HS-5 (cell line): ENCODE data around the gene MED12L.
A peak's percentile ranks its signal among the peaks of the same experiment; 100 is the strongest.

ENCODE experiments used
- DNase-seq: peaks from one replicate; pipeline ENCODE4 v3.0.0-alpha.2; 2012; ENCODE audit warnings: low read depth

MED12L gene

DNA sequence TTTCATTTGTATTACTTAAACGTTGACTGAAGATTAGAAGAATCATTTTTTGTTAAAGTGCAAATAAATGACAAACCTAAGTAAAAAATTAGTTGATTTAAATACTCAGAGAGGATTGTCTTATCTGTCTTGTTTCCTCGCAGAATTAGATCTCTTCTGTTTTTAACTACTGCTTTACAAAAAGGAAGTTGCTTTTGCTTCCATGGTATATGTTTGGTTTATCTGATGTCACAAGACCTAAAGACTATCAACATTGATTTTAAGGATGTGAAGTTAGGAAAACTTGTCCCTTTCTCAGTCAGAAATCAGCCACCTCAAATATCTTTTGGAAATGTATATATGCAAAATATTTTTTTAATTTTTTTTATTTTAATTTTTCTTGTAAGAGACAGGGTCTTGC, 88.9 kb downstream of the MED12L start:
- no peak for DNase-seq

DNA sequence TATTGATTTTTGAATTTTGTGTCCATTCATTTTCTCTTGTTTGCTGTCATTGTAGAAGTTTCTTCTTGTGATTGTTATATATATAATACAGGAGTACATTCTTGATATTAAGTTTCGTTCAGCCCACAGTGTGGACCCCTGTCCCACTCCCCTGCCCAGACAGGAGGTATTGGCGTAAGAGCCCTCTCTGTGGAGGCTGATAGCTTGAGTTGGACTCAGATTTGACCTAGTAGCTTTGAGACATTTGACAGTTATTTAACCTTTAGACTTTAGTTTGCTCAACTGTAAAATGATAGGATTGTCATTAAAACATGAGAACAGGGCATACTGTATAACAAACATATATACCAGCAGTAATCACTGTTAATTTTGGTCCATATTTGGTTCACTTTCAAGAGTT, 90.5 kb downstream of the MED12L start:
- no peak for DNase-seq

DNA sequence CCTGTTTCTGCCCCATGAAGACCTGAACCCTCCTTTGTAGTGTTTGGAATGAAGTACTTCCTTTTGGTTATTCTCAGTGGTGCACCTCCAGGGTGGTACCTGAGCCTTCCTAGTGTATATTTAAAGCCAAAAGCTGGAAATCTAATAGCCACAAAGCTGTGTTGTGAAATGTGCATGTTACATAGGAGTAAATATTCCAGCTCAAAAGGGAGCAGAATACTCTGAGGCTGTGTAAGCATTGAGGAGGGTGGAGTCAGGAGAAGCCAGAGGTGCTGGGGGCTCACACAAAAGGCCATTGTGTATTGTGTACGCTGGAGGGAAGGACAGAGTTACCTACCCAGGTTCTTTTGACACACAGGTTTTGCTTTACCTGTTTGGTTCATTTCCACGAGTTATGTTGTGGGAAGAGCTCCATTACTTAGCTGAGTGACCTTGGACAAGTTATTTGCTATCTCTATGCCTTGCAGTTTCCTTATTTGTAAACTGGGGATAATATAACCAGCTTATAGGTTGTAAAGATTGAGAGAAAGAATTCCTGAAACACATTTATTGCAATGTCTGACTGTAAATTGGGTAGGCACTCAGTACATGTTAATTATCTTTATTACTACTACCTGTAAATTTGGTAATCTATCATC, 92.9 kb downstream of the MED12L start:
- DNase-seq, result no peak

DNA sequence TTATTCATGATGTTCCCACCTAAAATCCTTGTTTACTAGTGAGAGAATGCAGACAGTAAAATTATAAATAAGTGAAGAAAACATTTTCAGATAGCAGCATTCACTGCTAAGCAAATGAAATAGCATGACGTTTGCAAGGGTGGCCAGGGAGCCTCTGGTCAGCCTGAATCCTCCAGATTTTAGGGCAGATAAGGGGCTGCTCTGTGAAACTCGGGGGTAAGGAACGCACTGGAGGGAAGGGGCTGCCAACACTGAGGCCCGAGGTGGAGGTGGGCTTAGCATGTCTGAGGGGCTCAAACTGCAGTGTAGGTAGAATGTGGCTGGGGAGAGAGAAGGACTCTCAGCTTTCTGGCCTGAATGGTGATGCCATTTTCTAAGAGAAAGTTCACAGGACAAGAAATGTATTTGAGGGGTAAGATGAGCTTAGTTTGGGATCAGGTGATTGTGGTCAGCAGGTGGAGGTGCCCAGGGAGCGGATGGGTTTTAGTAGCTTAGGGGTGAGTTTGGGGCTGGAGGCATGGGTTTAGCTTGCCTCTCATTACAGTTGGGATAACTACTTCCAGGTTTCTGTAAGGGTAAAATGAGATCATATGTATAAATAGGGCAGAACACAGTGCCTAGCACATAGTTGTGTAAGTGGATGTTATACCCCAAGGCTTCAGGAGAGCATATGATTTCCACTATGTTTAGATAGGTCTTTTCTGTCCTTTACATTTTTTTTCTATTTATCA, 97.0 kb downstream of the MED12L start:
- no peak for DNase-seq

DNA sequence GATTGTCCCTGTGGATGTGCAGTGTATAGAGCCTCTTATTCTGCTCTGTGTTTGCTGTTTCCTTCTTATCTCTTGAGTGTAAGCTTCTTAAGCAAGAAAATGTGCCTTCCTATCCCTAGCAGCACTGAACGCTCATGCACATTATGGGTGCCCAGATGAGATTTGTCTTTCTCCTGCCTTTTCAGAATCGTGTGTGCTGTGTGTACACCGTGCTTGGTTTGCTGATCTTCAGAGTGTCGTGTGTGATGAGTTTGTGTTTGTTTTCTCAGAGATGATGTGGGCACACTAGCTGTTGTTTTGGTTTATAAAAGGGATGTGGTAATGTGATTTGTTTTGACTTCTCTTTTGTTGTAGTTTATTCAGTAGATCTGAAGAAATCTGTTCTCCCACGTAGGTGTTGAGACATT, 97.8 kb downstream of the MED12L start:
- no peak for DNase-seq

DNA sequence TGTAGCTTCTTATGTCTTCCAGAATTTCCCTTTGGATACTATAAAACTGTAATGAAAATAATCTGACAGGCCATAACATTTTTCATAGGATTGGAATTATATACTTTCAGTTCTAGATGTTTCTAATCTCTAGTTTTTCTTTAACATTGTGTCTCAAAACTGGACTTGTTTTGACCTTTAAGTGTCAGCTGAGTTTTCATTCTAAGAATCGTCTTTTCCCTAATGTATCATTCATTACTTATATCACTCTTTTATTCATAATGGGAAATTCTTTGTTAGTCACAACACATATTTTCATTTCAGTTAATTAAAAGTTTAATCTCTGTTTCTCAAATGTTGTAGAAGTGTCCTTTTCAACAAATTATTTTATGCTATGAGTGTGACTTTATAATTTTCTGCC, 105.6 kb downstream of the MED12L start:
- DNase-seq, result no peak

DNA sequence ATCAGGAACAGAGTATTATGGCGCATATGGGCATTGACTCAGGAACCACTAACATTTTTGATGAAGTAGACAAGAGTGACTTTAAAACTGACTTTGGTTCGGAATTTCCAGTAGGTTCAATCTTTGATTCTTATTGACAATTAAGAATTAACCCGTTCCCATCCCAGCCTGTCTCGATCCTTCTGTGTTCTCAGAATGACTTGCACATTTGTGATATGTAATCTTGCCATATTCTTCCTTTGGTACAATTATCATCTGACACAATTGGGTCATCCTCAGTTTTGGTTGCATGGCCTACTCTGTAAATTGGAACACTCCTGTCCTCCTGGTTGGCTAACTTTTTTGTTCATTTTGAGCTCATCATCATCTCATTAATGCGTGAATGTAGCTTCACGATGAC, 107.1 kb downstream of the MED12L start:
- no peak for DNase-seq

DNA sequence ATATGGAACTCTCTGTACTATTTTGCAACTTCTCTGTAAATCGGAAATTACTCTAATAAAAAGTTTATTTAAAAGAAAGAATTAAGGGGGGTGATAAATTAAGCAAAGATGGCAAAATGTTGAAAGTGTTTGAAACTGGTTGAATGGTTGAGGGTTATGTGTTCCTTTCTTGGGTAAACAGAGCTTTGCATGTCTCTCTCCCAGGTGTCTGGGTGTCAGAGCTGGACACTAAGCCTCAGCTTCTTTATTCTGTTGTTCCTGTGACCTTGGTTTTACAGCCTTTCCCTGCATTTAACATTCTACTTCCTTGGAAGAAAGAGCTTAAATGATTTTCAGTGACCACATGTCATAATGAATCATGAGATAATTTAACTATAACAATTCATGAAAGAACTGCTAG, 110.4 kb downstream of the MED12L start:
- DNase-seq, result no peak

DNA sequence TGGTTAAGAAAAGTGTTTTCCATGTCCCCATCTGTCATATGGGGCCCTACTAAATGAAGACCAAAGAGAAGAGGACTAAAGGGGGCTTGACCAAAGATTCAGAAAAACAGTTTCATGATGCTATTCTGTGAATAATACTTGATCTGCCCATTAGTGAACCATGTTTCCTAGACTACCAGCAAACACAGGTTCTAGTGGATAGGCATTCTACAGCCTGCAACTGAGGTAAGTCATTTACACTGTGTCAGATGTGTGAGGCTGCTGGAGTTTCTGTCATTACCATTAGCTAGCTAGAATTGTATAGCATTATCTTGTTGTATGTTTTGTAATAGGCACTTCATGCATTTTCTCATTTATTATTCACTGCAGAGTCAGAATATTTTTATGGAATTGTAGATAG, 111.0 kb downstream of the MED12L start:
- DNase-seq, result no peak

DNA sequence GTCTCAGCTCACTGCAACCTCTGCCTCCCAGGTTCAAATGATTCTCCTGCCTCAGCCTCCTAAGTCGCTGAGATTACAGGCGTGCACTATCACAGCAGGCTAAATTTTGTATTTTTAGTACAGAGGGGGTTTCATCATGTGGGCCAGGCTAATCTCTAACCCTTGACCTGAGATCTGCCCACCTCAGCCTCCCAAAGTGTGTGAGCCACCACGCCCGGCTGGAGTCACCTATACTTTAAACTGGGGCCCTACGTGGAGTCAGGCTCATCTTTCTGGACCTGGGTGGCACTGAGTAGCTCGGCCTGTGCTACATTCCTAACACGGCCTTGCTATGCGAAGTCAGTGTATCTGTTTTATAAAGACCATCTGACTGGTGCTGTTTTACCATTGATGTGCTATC, 111.8 kb downstream of the MED12L start:
- no peak for DNase-seq

DNA sequence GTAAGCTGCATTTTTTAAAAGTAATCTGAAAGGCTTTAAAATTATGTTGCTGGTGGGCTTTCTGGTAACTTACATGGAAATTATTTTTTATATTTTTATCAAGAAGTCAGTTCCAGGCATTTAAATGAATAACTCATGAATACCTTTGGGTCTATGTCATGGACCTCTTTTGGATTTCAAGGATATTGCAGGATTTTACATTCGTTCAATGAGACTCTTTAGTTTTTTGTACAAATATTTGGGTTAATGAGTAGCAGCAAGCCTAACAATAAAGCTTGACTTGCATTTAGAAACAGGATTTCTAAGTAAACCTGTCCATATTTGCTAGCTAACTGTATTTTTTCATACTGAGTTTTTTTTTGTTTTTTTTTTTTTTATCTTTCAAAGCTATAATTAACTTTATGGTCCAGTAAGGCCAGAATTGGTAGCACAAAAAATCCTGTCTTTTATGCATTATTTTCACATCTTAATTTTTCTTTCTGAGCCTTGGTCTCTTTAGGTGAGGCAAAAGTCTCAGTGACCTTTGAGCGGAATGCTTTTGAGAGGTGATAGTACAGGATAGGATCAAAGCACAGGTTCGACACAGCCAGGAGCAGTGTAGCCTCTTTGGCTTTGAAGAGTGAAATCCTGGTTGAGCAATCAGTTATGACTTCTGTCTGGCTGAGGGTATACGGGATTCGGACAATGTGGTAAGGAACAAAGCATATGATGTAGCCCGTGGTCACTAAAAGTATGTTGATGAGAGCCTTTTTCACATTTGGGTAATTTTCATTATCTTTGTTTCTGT, 112.7 kb downstream of the MED12L start:
- DNase-seq, result peak; percentile 16

DNA sequence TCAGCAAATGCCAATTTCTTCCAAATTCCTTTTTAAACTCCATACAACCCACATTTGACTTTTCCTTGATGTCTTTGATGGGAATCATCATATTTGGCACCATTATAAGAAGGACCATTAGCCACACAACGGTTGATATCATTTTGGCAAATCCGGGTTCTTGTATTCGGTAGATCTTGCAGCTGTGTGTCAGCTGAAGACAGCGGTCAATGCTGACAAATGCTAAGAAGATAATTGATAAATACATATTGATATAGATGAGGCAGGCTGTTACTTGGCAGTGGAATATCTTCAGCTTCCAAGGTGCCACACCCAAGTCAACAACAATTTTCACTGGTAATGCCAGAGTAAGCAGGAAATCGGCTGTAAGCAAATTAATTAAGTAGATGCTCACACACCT, 113.4 kb downstream of the MED12L start:
- no peak for DNase-seq

DNA sequence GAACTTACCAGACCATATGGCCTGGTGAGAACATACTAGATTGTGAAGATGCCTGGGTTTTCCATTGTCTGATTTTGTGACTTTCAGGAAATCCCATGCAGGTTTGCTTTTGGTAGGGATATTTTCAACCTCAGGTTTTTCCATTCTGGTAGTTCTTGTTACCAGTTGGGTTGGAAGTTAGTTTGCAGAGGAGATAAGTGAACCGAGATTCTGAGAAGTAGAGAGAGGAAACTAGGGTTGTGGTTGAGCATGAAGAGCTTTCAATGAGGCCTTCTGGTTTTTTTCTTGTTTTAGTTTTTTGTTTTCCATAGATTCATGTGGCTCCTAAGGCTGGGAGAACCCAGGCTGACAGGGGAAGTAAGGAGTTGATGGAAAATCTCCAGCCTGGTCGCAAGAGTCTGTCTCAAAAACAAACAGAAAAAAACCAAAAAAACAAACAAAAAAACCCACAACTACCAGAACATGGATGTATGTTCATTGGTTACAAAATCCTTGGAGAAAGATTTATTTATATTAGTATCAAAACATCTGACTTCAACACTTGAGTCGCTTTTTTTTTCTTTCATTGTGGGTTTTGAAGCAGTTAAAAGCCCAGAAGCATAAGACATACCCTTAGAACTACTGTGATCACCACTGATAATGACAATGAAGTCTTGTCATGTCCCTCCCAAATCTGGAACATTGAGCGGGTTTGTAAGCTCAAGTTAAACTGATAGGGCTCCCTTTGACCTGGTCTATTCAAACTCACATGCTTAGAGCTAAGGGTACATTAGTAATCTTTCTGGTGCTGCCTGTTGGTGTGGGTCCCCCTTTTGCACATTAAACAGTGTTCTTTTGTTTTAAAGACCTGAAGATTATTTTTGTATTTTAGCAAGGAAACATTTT, 114.3 kb downstream of the MED12L start:
- no peak for DNase-seq

DNA sequence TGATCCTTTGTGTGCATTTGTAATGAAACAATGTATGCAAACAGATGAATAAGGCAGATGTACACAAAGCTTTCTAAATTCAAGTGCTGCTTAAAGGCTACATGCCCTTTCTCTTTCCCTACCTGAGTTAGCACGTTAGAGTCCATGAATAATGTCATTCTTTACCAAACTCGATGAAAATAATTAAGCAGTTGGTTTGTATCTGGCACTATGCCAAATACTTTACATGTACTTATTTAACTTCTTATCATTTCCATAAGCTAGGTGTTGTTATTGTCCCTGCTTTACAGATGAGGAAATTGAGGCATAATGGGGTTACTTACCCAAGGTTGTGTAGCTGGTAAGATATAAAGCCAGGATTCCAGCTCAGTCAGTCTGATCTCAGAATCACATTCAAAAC, 115.1 kb downstream of the MED12L start:
- no peak for DNase-seq

DNA sequence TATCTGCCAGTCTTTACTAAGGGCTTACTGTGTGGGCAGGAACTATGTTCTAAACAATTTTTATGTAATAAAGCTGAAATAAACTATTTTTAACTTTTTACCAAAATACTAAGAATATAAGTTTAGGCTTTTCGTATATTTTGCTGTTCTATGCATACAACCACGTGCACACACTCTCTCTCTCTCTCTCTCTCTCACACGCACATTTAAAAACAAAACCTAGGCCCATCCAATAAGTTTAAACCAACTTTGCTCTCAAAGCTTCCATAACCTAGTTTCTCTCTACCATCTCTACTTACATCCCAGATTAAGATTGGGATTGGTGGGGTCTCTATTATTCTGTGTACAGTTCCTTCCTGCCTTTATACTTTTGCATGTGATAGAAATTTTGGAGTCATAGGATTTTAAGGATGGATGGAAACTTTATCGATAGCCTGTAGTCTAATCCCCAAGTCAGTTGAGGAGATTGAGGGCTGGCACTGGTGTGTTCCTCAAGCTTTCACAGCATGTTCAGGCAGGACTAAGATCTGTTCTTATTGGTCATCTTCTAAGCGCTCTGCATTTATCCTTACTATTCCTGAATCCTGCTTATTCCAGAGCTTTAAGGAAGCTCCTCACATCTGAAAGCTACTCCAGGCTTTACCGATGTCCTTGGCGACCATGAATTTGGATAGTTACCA, 115.7 kb downstream of the MED12L start:
- no peak for DNase-seq

DNA sequence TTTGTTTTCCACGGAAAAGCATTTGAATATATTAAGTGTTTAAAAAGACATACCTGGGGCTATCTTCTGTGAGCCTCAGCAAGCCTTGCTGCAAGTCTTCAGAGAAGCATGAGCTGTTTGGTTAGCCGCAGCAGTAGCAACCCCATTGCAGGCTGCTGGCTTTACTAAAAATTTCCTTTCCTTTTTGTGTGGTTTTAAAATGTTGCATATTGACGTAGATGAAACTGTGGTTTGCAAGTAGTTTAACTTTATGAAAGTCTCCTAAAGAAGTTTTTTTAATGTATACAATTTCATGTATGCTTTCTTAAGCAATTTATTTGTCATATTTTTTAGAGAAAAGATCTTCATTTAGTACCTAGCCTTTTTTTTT, 117.6 kb downstream of the MED12L start, which contains the start of gene GPR171:
Gene GPR171, minus strand, starts transcription at position 166 of the 370 bp plus-strand sequence. CDS start 3,830 bp downstream, outside the sequence.
- DNase-seq, result no peak

DNA sequence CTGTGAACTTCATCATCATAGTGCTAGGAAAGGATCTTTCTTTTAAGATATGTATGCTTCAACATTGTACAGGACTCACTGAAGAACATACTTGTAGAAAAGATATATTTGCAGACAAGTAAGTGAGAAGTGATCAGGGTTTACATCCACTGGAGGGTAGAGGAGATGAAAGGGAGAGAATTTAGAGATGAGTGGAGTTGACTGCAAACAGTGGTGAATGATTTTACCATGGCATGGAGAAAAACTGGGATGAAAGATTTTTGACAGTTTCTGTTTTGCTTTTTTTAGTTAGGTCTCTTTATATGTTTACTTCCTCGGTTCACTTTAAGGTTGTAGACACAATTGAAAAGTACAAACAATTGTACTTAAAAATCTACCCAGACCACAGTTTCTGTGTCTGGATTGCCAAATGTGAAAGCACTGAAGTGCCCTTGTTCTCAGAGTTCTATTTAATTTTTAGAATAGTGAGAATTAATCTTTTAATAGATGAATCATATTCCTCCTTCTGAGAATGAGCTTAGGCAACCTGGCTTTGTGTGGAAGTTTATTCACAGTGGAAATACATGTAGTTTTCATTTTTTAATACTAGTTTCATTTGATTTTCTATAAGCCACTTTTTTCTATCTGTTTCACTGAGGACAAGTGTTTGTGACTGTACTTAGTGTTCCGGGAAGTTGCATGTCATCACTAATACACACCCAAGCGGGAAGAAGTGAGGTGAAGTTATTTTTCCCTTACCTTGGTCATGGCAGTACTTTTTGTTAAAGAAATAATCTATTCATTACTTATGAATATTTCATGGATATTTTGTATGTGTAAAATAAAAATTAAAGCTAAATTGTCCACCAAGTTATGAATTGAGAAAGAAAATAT, 119.3 kb downstream of the MED12L start:
- no peak for DNase-seq

DNA sequence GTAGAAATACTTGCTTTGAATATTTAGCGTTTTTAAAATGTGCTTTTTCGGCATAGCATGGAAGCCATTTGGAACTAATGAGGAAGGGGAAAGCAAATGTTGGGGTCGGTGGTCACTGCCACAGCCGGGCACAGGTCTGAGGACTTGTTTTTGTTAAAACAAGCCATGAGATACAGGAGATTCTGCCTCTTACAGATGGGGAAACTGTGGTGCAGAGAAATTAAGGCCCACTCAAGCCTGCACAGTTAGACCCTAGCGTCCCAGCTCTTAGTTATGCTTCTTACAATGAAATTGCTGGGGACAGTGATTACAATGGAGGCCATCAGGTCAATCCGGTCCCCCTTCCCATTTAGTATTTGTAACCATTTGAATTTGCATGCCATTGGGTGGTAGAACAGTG, 120.0 kb downstream of the MED12L start:
- DNase-seq, result no peak

DNA sequence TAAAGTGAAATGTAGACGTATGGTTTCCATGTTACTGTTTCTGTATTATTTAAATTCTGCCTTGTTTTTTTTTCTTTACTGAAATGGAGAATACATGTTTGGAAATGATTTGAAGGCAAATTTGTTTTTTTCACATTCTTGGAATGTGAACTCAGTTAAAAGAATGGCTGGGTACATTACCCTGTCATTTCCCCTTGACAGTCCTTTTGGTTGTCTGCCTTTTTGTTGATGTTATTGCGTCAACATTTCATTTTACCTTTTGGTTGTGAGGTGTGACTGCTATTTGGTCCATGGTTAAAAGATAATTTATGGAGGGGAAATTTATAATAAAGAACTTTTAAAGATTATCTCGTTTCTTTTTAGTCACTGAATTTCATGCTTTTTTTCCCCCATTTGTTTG, 120.7 kb downstream of the MED12L start:
- DNase-seq, result no peak

DNA sequence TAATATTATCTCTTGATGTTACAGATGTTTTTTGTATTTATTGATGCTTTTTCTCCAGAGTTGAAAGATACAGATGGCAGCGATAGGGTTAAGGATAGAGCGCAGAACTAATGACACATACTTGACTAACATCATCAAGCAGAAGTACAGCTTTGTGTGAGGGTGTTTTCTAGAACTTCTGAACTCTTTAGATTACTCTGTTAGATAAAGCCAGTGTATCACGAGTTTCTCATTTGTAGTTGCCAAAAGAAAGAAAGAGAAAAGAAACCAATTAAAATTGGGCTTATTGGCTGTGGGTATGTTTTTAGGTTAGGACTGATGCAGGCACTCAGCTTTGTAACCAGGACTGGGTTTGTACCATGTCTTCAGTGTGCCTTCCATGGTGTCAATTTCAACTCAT, 124.2 kb downstream of the MED12L start:
- DNase-seq, result no peak
